ENCODE measurements around the gene UBAC2.

Gene UBAC2

GRCh38 chr13:99421271-99421670 lies 220.6 kb downstream of the UBAC2 start:
- Histone ChIP-seq H3K9ac (no peak overlapping the region), H3K27ac (no peak overlapping the region)

GRCh38 chr13:99421758-99422585 lies 221.3 kb downstream of the UBAC2 start:
- H3K4me1 ChIP-seq, result no peaks in the 10 kb centered on the region
- no peak overlapping the region for H3K27ac ChIP-seq
- H3K79me2 ChIP-seq, result no peaks in the 10 kb centered on the region
- H3K4me3 ChIP-seq (ENCODE audit: low read depth, low read length), result no peak overlapping the region
- TF ChIP-seq, protein P1, sequence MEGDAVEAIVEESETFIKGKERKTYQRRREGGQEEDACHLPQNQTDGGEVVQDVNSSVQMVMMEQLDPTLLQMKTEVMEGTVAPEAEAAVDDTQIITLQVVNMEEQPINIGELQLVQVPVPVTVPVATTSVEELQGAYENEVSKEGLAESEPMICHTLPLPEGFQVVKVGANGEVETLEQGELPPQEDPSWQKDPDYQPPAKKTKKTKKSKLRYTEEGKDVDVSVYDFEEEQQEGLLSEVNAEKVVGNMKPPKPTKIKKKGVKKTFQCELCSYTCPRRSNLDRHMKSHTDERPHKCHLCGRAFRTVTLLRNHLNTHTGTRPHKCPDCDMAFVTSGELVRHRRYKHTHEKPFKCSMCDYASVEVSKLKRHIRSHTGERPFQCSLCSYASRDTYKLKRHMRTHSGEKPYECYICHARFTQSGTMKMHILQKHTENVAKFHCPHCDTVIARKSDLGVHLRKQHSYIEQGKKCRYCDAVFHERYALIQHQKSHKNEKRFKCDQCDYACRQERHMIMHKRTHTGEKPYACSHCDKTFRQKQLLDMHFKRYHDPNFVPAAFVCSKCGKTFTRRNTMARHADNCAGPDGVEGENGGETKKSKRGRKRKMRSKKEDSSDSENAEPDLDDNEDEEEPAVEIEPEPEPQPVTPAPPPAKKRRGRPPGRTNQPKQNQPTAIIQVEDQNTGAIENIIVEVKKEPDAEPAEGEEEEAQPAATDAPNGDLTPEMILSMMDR (IDR thresholded peaks at IDR 0.05), result no peak
- H2AFZ ChIP-seq, result no peak overlapping the region
- no peak overlapping the region for H3K4me2 ChIP-seq (ENCODE audit: low read length)
- no peaks in the 10 kb centered on the region for H3K36me3 ChIP-seq (ENCODE audit: control insufficient read depth, insufficient read depth, low read length)
- no peaks in the 10 kb centered on the region for H3K27me3 ChIP-seq (ENCODE audit: control insufficient read depth, insufficient read depth, low read length)
- no peak overlapping the region for H3K9ac ChIP-seq
- H3K9me3 ChIP-seq (ENCODE audit: control insufficient read depth, low read length), result no peaks in the 10 kb centered on the region

More at GRCh38 chr13:99421271-99421670, 220.6 kb downstream of the UBAC2 start:
- Histone ChIP-seq H3K4me3 (ENCODE audit: low read depth, low read length) (no peak overlapping the region), H3K79me2 (no peaks in the 10 kb centered on the region), H3K27me3 (ENCODE audit: control insufficient read depth, insufficient read depth, low read length) (no peaks in the 10 kb centered on the region), H3K4me1 (no peaks in the 10 kb centered on the region), H2AFZ (no peak overlapping the region), H3K36me3 (ENCODE audit: control insufficient read depth, insufficient read depth, low read length) (no peaks in the 10 kb centered on the region), H3K9me3 (ENCODE audit: control insufficient read depth, low read length) (no peaks in the 10 kb centered on the region), H3K4me2 (ENCODE audit: low read length) (no peak overlapping the region)
- TF ChIP-seq, protein P1 (IDR thresholded peaks at IDR 0.05), result no peak

DNA sequence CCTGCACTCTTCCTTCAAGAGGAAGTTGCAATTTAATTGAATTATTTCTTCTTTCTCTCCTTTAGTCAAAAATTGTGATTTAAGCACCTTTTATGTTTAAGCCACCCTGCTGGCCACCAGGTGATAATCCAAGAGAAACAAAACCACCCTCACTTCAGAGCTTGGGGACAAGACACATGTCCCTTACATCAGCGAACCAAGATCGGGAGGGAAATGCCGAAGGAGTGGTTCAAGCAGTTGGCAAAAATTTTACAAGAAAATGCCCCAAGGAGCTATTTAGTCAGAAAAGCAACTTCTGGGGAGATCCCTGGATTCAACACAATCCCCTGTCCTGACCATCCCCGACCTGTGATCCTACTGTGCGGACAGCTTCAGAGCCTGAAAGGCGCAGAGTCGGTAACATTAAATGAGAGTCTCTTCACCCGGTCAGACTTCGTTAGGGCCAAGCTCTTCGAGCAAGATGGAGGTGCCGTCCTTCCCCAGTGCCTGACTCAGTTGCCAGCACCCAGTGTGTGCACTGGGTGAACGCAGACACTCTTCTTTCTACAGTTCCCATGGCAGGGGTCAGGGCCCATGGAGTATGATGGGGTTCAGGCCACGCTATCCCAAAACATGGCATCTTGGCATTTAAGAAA lies 222.0 kb downstream of the UBAC2 start:
- H3K36me3 ChIP-seq (ENCODE audit: control insufficient read depth, insufficient read depth, low read length), result no peaks in the 10 kb centered on the region
- H2AFZ ChIP-seq, result no peak overlapping the region
- H3K4me3 ChIP-seq (ENCODE audit: low read depth, low read length), result no peak overlapping the region
- no peaks in the 10 kb centered on the region for H3K4me1 ChIP-seq
- no peaks in the 10 kb centered on the region for H3K79me2 ChIP-seq
- TF ChIP-seq, protein P1 (IDR thresholded peaks at IDR 0.05), result no peak
- no peak overlapping the region for H3K27ac ChIP-seq
- H3K4me2 ChIP-seq (ENCODE audit: low read length), result no peak overlapping the region
- no peaks in the 10 kb centered on the region for H3K27me3 ChIP-seq (ENCODE audit: control insufficient read depth, insufficient read depth, low read length)
- no peaks in the 10 kb centered on the region for H3K9me3 ChIP-seq (ENCODE audit: control insufficient read depth, low read length)
- H3K9ac ChIP-seq, result no peak overlapping the region

DNA sequence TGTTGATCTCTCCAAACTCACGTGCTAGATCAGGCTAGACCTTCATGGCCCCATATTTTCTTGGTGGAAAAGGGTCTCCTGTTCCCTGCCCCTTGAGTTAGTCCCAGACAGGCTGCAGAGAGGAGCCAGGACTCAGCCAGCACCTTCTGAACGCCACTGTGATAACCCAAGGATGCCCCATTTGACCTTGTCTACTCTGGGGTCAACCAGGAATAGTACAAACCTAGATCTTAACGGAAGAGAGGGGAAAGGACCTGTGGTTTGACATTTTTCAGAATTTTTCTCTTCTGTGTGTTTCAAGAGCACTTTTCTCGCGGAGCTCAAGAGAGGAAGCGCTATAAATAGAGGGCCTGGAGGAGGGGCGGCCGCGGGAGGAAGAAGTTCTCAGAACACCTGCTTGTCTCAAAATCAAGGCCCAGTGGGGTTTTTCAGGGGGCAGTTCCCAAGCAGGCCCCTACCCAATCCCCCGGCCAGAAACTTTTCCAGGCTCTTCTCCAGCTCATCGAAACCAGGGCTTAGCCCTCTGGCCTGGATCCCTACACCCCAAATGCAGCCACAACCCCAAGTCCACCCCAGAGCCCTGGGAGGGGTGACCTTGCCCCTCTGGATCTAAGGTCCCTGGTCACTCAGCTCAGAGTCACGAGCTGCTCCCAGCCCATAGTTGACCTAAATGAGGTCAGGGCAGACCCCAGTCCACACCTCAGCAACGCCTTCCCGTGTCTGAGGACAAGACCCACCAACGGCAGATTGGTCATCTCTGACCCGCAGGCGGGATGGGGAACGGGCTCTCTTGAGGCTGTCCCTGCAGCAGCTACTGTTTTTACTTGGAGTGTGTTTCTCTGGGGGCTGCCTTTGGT lies 225.1 kb downstream of the UBAC2 start:
- Histone ChIP-seq H3K36me3 (ENCODE audit: control insufficient read depth, insufficient read depth, low read length) (no peaks in the 10 kb centered on the region), H3K9ac (no peak overlapping the region), H3K27ac (no peak overlapping the region), H3K27me3 (ENCODE audit: control insufficient read depth, insufficient read depth, low read length) (no peaks in the 10 kb centered on the region), H3K79me2 (no peaks in the 10 kb centered on the region), H3K4me1 (no peaks in the 10 kb centered on the region), H3K4me3 (ENCODE audit: low read depth, low read length) (no peak overlapping the region), H3K9me3 (ENCODE audit: control insufficient read depth, low read length) (no peaks in the 10 kb centered on the region), H3K4me2 (ENCODE audit: low read length) (no peak overlapping the region), H2AFZ (no peak overlapping the region)
- TF ChIP-seq, protein P1 (IDR thresholded peaks at IDR 0.05), result no peak
